ENCODE results near the gene LAIR2. TPM values are rescaled to one million over a fixed set of nuclear protein-coding genes. Genes with fewer than 3 reads are reported as not detected.

LAIR2 gene
- total and polyA plus RNA-seq, 2 experiments from 2014 or later, result not detected

DNA sequence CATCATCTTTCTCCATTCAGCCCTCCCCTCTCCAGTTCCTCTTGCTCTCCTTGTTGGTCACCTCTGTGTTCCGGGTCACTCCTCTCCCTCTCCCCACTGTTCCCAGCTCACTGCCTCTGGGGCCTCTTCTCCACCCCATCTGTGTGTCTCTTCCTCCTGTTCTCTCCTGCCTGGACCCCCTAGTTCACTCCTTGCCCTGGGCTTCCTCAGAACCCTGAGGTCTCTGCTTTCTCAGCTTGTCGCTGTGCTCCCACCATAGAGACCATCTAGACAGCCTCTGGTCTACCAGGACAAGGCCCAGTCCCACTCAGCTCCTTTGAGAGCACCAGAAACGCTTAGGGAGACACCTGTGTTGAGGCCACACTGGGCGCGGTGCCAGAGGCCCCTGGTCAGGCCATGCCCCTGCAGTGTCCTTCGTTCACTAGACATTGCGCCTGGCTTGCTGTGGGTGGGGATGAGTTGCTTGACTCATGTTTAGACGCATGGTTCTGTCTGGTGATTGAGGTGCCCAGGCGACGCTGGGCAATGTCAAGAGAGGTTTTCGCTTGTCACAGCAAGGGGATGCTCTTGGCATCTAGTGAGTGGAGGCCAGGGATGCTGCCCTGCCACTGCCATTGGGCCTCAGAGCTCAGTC lies 43.9 kb upstream of the LAIR2 start:
- H3K9me2 ChIP-seq (replicated peaks; ENCODE audit: insufficient read depth), result no peaks in the 10 kb centered on the region
- DNase-seq (ENCODE audit: low spot score), result peak; percentile 9
- H3K4me1 ChIP-seq (ENCODE audit: insufficient read depth), result peaks cover 12% of the 10 kb centered on the region
- no peaks in the 10 kb centered on the region for H3K9me3 ChIP-seq (ENCODE audit: low read depth)
- H4K20me1 ChIP-seq (ENCODE audit: insufficient read depth, poor library complexity, severe bottlenecking), result peaks cover 44% of the 10 kb centered on the region
- no peaks in the 10 kb centered on the region for H3K27me3 ChIP-seq
- no peak for TF ChIP-seq EZH2 (IDR thresholded peaks at IDR 0.05; ENCODE audit: borderline replicate concordance)
- no peak overlapping the region for H3K4me2 ChIP-seq
- WGBS (ENCODE audit: low lambda C conversion rate, missing lambda C conversion rate), result 92% methylated on average over 11 of the region's 11 CpGs
- H3K36me3 ChIP-seq (replicated peaks; ENCODE audit: insufficient read depth, low read depth), result peaks cover 4% of the 10 kb centered on the region
- no peak overlapping the region for H3K4me3 ChIP-seq
- no peak overlapping the region for H2AFZ ChIP-seq
- H3K27ac ChIP-seq, result no peak overlapping the region
- H3K79me2 ChIP-seq, result peaks cover 46% of the 10 kb centered on the region

DNA sequence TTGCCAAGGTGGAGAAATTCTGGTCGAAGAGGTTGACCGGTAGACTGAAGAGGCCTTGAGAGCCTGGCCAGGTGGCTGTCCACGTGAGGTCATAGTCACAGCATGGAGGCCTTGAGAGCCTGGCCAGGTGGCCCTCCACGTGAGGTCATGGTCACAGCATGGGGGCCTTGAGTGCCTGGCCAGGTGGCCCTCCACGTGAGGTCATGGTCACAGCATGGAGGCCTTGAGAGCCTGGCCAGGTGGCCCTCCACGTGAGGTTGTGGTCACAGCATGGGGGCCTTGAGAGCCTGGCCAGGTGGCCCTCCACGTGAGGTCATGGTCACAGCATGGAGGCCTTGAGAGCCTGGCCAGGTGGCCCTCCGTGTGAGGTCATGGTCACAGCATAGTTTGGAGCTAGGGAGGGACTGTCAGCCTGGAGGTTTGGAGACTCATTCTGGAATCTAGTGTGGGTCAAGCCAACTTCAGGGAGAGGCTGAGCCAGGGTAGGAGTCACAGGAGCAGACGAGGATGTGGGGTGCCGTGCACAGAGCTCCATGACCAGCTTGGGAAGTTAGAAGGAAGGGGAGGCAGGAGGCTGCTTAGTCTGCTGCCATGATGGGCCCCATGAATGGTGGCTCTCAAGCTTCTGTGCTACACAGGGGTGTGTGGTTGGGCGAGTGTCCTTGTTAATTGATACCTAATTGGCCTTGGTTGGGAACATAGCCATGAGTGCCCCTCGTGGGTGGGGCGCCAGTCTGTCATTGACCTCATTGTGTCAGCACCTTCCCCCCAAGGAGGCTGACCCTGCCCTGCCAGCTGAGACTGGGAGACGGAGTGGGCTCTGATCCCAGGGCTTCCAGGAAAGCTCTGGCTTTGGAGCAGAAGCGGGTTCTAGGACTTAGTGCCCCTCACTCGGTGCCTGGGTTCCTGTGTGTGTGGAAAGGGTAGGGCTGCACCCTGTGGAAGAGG lies 43.1 kb upstream of the LAIR2 start:
- Histone ChIP-seq H3K9me2 (replicated peaks; ENCODE audit: insufficient read depth) (no peaks in the 10 kb centered on the region), H3K27ac (no peak overlapping the region), H3K4me1 (ENCODE audit: insufficient read depth) (peaks cover 12% of the 10 kb centered on the region), H3K79me2 (peaks cover 38% of the 10 kb centered on the region), H3K27me3 (no peaks in the 10 kb centered on the region), H3K4me3 (no peak overlapping the region), H2AFZ (no peak overlapping the region), H3K4me2 (no peak overlapping the region), H3K9me3 (ENCODE audit: low read depth) (no peaks in the 10 kb centered on the region), H3K36me3 (replicated peaks; ENCODE audit: insufficient read depth, low read depth) (peaks cover 4% of the 10 kb centered on the region), H4K20me1 (ENCODE audit: insufficient read depth, poor library complexity, severe bottlenecking) (peaks cover 36% of the 10 kb centered on the region)
- no peak for DNase-seq (ENCODE audit: low spot score)
- 92% methylated on average over 16 of the region's 16 CpGs for WGBS (ENCODE audit: low lambda C conversion rate, missing lambda C conversion rate)
- TF ChIP-seq, protein P1, sequence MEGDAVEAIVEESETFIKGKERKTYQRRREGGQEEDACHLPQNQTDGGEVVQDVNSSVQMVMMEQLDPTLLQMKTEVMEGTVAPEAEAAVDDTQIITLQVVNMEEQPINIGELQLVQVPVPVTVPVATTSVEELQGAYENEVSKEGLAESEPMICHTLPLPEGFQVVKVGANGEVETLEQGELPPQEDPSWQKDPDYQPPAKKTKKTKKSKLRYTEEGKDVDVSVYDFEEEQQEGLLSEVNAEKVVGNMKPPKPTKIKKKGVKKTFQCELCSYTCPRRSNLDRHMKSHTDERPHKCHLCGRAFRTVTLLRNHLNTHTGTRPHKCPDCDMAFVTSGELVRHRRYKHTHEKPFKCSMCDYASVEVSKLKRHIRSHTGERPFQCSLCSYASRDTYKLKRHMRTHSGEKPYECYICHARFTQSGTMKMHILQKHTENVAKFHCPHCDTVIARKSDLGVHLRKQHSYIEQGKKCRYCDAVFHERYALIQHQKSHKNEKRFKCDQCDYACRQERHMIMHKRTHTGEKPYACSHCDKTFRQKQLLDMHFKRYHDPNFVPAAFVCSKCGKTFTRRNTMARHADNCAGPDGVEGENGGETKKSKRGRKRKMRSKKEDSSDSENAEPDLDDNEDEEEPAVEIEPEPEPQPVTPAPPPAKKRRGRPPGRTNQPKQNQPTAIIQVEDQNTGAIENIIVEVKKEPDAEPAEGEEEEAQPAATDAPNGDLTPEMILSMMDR (IDR thresholded peaks at IDR 0.05; ENCODE audit: poor library complexity), result no peak
- no peak for TF ChIP-seq EZH2phosphoT487 (IDR thresholded peaks at IDR 0.05; ENCODE audit: low read depth, severe bottlenecking, unreplicated experiment)
- no peak for TF ChIP-seq EZH2 (IDR thresholded peaks at IDR 0.05; ENCODE audit: borderline replicate concordance)

DNA sequence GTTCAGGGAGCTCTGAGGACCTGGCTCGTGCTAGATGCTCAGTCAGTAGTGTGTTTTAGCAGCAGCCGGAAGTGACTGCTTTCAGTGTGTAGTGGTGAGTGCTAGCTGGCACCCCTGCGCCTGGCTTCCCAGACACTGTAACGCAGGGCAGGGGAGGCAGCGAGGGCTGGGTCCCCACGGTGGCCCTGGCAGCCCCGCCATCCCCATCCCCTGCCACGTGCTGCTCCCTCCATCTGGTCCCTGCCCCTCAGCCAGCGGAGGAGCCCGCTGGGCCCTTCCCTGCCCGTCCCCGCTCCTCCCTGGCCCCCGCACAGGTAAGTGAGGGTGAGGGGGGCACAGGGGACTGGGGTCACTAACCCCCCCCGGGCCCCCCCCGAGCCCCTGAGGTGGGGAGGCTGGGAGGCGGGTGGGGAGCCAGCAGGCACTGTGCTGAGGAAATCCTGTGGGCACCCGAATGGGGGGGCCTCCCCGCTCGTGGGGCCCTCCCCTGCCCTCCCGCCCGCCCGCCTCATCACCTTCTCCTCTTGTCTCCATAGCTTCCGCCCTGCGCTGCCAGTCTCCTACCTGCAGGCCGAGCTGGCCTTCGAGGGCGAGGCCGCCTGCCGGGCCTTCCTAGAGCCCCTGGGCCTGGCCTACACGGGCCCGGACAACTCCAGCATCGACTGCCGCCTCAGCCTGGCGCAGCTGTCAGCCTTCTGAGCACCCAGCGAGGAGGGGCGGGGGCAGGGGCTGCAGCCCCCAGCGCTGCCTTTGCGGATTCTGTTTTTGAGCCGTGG lies 42.2 kb upstream of the LAIR2 start:
- Histone ChIP-seq H3K9me2 (replicated peaks; ENCODE audit: insufficient read depth) (no peaks in the 10 kb centered on the region), H3K79me2 (peaks cover 30% of the 10 kb centered on the region), H3K4me2 (no peak overlapping the region), H3K27ac (no peak overlapping the region), H3K36me3 (replicated peaks; ENCODE audit: insufficient read depth, low read depth) (no peaks in the 10 kb centered on the region), H2AFZ (no peak overlapping the region), H4K20me1 (ENCODE audit: insufficient read depth, poor library complexity, severe bottlenecking) (peaks cover 29% of the 10 kb centered on the region), H3K4me1 (ENCODE audit: insufficient read depth) (peaks cover 12% of the 10 kb centered on the region), H3K4me3 (no peak overlapping the region), H3K9me3 (ENCODE audit: low read depth) (no peaks in the 10 kb centered on the region), H3K27me3 (no peaks in the 10 kb centered on the region)
- TF ChIP-seq, protein P1 (IDR thresholded peaks at IDR 0.05; ENCODE audit: poor library complexity), result no peak
- TF ChIP-seq EZH2 (IDR thresholded peaks at IDR 0.05; ENCODE audit: borderline replicate concordance) (no peak), EZH2phosphoT487 (IDR thresholded peaks at IDR 0.05; ENCODE audit: low read depth, severe bottlenecking, unreplicated experiment) (no peak)
- WGBS (ENCODE audit: low lambda C conversion rate, missing lambda C conversion rate), result 94% methylated on average over 22 of the region's 39 CpGs
- DNase-seq (ENCODE audit: low spot score), result no peak

Data from hepatocyte (in vitro differentiated cells).